ENCODE data around the gene MCEMP1.

Gene MCEMP1

GRCh38 chr19:7657131-7657751 lies 19.6 kb upstream of the MCEMP1 start:
- Histone ChIP-seq H2BK120ac (ENCODE audit: insufficient read depth, low read length, poor library complexity) (no peak overlapping the region), H4K8ac (ENCODE audit: low read depth, low read length) (no peak overlapping the region), H3K27ac (ENCODE audit: low read depth, low read length) (no peak overlapping the region), H2BK5ac (ENCODE audit: low read depth, low read length, poor library complexity) (no peak overlapping the region), H3K79me2 (ENCODE audit: control insufficient read depth, insufficient read depth, low read length, poor library complexity) (no peaks in the 10 kb centered on the region), H2BK12ac (ENCODE audit: low read length) (no peak overlapping the region), H3K9ac (ENCODE audit: low read length) (no peak overlapping the region), H3K4me2 (ENCODE audit: low read length) (no peak overlapping the region), H2AK5ac (ENCODE audit: low read length) (no peak overlapping the region), H4K91ac (ENCODE audit: low read depth, low read length) (no peak overlapping the region), H3K18ac (ENCODE audit: low read length) (no peak overlapping the region), H3K27me3 (ENCODE audit: insufficient read depth, low read length) (no peaks in the 10 kb centered on the region), H3K4me1 (ENCODE audit: control insufficient read depth in 1 of 2, insufficient read depth in 2 of 2, low read length in 2 of 2) (peaks cover 1 to 2% of the 10 kb centered on the region in 2 experiments), H3K4ac (ENCODE audit: low read depth, low read length) (no peak overlapping the region), H3K79me1 (ENCODE audit: low read length) (no peaks in the 10 kb centered on the region), H3K9me3 (ENCODE audit: insufficient read depth, low read depth, low read length) (no peaks in the 10 kb centered on the region), H3K36me3 (ENCODE audit: control insufficient read depth in 1 of 2, insufficient read depth in 2 of 2, low read length in 2 of 2) (no peaks in the 10 kb centered on the region), H3K4me3 (ENCODE audit: low read depth, low read length) (no peak overlapping the region), H3K23ac (ENCODE audit: low read length) (no peak overlapping the region), H2AFZ (ENCODE audit: insufficient read depth, low read length, poor library complexity) (no peak overlapping the region), H3K14ac (ENCODE audit: low read length) (no peak overlapping the region), H4K12ac (ENCODE audit: low read depth, low read length) (no peak overlapping the region)
- no CpG with 5 or more reads among the region's 14 CpGs for WGBS (ENCODE audit: extremely low coverage, insufficient coverage, insufficient read length)
- peak; percentile 35 to 49 for DNase-seq

- H3K14ac ChIP-seq (ENCODE audit: low read length): no peak overlapping the region
- H4K8ac ChIP-seq (ENCODE audit: low read depth, low read length): no peak overlapping the region
- H3K4me1 ChIP-seq (ENCODE audit: control insufficient read depth in 1 of 2, insufficient read depth in 2 of 2, low read length in 2 of 2): no peaks in the 10 kb centered on the region
- H3K79me1 ChIP-seq (ENCODE audit: low read length): no peaks in the 10 kb centered on the region
- H3K4me3 ChIP-seq (ENCODE audit: low read depth, low read length): no peak overlapping the region
- H3K27ac ChIP-seq (ENCODE audit: low read depth, low read length): no peak overlapping the region
- no peak overlapping the region for H3K23ac ChIP-seq (ENCODE audit: low read length)
- H3K79me2 ChIP-seq (ENCODE audit: control insufficient read depth, insufficient read depth, low read length, poor library complexity): no peaks in the 10 kb centered on the region
- H2AK5ac ChIP-seq (ENCODE audit: low read length): no peak overlapping the region
- H2BK5ac ChIP-seq (ENCODE audit: low read depth, low read length, poor library complexity): no peak overlapping the region
- no peak overlapping the region for H3K4ac ChIP-seq (ENCODE audit: low read depth, low read length)
- H2AFZ ChIP-seq (ENCODE audit: insufficient read depth, low read length, poor library complexity): no peak overlapping the region
- no peak overlapping the region for H3K4me2 ChIP-seq (ENCODE audit: low read length)
- H3K36me3 ChIP-seq (ENCODE audit: control insufficient read depth in 1 of 2, insufficient read depth in 2 of 2, low read length in 2 of 2): no peaks in the 10 kb centered on the region
- H2BK12ac ChIP-seq (ENCODE audit: low read length): no peak overlapping the region
- no peak overlapping the region for H4K91ac ChIP-seq (ENCODE audit: low read depth, low read length)
- H3K9ac ChIP-seq (ENCODE audit: low read length): no peak overlapping the region
- no peak overlapping the region for H4K12ac ChIP-seq (ENCODE audit: low read depth, low read length)
- DNase-seq: no peak
- no peaks in the 10 kb centered on the region for H3K27me3 ChIP-seq (ENCODE audit: insufficient read depth, low read length)
- no peak overlapping the region for H2BK120ac ChIP-seq (ENCODE audit: insufficient read depth, low read length, poor library complexity)
- WGBS (ENCODE audit: extremely low coverage, insufficient coverage, insufficient read length): no CpG with 5 or more reads among the region's 9 CpGs
- H3K9me3 ChIP-seq (ENCODE audit: insufficient read depth, low read depth, low read length): no peaks in the 10 kb centered on the region
- no peak overlapping the region for H3K18ac ChIP-seq (ENCODE audit: low read length)
Observed at GRCh38 chr19:7658219-7658686, 18.6 kb upstream of the MCEMP1 start.

GRCh38 chr19:7661744-7662538 lies 14.9 kb upstream of the MCEMP1 start:
- Histone ChIP-seq H3K27ac (ENCODE audit: low read depth, low read length) (no peak overlapping the region), H2BK5ac (ENCODE audit: low read depth, low read length, poor library complexity) (no peak overlapping the region), H3K27me3 (ENCODE audit: insufficient read depth, low read length) (no peaks in the 10 kb centered on the region), H3K18ac (ENCODE audit: low read length) (no peak overlapping the region), H2BK12ac (ENCODE audit: low read length) (no peak overlapping the region), H3K23ac (ENCODE audit: low read length) (no peak overlapping the region), H3K36me3 (ENCODE audit: control insufficient read depth in 1 of 2, insufficient read depth in 2 of 2, low read length in 2 of 2) (no peaks in the 10 kb centered on the region), H2AFZ (ENCODE audit: insufficient read depth, low read length, poor library complexity) (no peak overlapping the region), H4K91ac (ENCODE audit: low read depth, low read length) (no peak overlapping the region), H3K9ac (ENCODE audit: low read length) (no peak overlapping the region), H4K12ac (ENCODE audit: low read depth, low read length) (no peak overlapping the region), H3K4me2 (ENCODE audit: low read length) (no peak overlapping the region), H3K14ac (ENCODE audit: low read length) (no peak overlapping the region), H3K9me3 (ENCODE audit: insufficient read depth, low read depth, low read length) (no peaks in the 10 kb centered on the region), H3K79me2 (ENCODE audit: control insufficient read depth, insufficient read depth, low read length, poor library complexity) (no peaks in the 10 kb centered on the region), H2BK120ac (ENCODE audit: insufficient read depth, low read length, poor library complexity) (no peak overlapping the region), H3K4ac (ENCODE audit: low read depth, low read length) (no peak overlapping the region), H3K4me1 (ENCODE audit: control insufficient read depth in 1 of 2, insufficient read depth in 2 of 2, low read length in 2 of 2) (no peaks in the 10 kb centered on the region), H2AK5ac (ENCODE audit: low read length) (no peak overlapping the region), H3K4me3 (ENCODE audit: low read depth, low read length) (no peak overlapping the region), H3K79me1 (ENCODE audit: low read length) (no peaks in the 10 kb centered on the region), H4K8ac (ENCODE audit: low read depth, low read length) (no peak overlapping the region)
- no peak for DNase-seq
- no CpG with 5 or more reads among the region's 8 CpGs for WGBS (ENCODE audit: extremely low coverage, insufficient coverage, insufficient read length)

- H3K27ac ChIP-seq (ENCODE audit: low read depth, low read length): no peak overlapping the region
- H3K36me3 ChIP-seq (ENCODE audit: control insufficient read depth in 1 of 2, insufficient read depth in 2 of 2, low read length in 2 of 2): no peaks in the 10 kb centered on the region
- no peak overlapping the region for H4K8ac ChIP-seq (ENCODE audit: low read depth, low read length)
- no CpG with 5 or more reads among the region's 14 CpGs for WGBS (ENCODE audit: extremely low coverage, insufficient coverage, insufficient read length)
- no peak overlapping the region for H2AFZ ChIP-seq (ENCODE audit: insufficient read depth, low read length, poor library complexity)
- H3K9me3 ChIP-seq (ENCODE audit: insufficient read depth, low read depth, low read length): no peaks in the 10 kb centered on the region
- DNase-seq: no peak
- no peak overlapping the region for H3K4me3 ChIP-seq (ENCODE audit: low read depth, low read length)
- no peak overlapping the region for H3K18ac ChIP-seq (ENCODE audit: low read length)
- no peak overlapping the region for H2BK12ac ChIP-seq (ENCODE audit: low read length)
- no peaks in the 10 kb centered on the region for H3K79me2 ChIP-seq (ENCODE audit: control insufficient read depth, insufficient read depth, low read length, poor library complexity)
- H3K4me1 ChIP-seq (ENCODE audit: control insufficient read depth in 1 of 2, insufficient read depth in 2 of 2, low read length in 2 of 2): no peaks in the 10 kb centered on the region
- no peak overlapping the region for H4K91ac ChIP-seq (ENCODE audit: low read depth, low read length)
- H2BK120ac ChIP-seq (ENCODE audit: insufficient read depth, low read length, poor library complexity): no peak overlapping the region
- H3K79me1 ChIP-seq (ENCODE audit: low read length): no peaks in the 10 kb centered on the region
- H3K23ac ChIP-seq (ENCODE audit: low read length): no peak overlapping the region
- no peak overlapping the region for H3K4me2 ChIP-seq (ENCODE audit: low read length)
- H2AK5ac ChIP-seq (ENCODE audit: low read length): no peak overlapping the region
- no peak overlapping the region for H2BK5ac ChIP-seq (ENCODE audit: low read depth, low read length, poor library complexity)
- H3K4ac ChIP-seq (ENCODE audit: low read depth, low read length): no peak overlapping the region
- H3K9ac ChIP-seq (ENCODE audit: low read length): no peak overlapping the region
- no peak overlapping the region for H4K12ac ChIP-seq (ENCODE audit: low read depth, low read length)
- H3K27me3 ChIP-seq (ENCODE audit: insufficient read depth, low read length): no peaks in the 10 kb centered on the region
- no peak overlapping the region for H3K14ac ChIP-seq (ENCODE audit: low read length)
Observed at GRCh38 chr19:7662657-7663056, 14.2 kb upstream of the MCEMP1 start.
